Activated T-helper 1 cell treated with anti-CD3 and anti-CD28 coated beads, Interleukin-12 subunit alpha, Interleukin-12 subunit beta, Interleukin-2, Interleukin-4 antibody, amounts not matched to agents 30 ng/mL and 10 ng/mL and 1 ng/mL, durations not matched to agents 14 hours and 24 hours and 36 hours (primary cell): Measurements from ENCODE around the gene SLC25A53. TPM values are rescaled to one million over a fixed set of nuclear protein-coding genes. Genes with fewer than 3 reads are reported as not detected.
A peak's percentile ranks its signal among the peaks of the same experiment; 100 is the strongest.
"Not testable (repeated sequence)": the region's sequence is repeated elsewhere in the genome, so short reads cannot be mapped to it uniquely, and the experiment has no call there.

Experiments used
- DNase-seq: peaks from one replicate; pipeline ENCODE4 v3.0.0; 2021; ENCODE audit warnings: low spot score
- H3K27ac Mint-ChIP-seq: one replicate; pipeline ENCODE4 v1.8.0; 2021; ENCODE audit warnings: mild to moderate bottlenecking, mixed read lengths
- H3K27me3 Mint-ChIP-seq: one replicate; pipeline ENCODE4 v1.8.0; 2022; ENCODE audit warnings: mild to moderate bottlenecking, moderate library complexity, mixed read lengths; ENCODE audit not compliant: insufficient read depth
- H3K36me3 Mint-ChIP-seq: one replicate; pipeline ENCODE4 v1.8.0; 2021; ENCODE audit warnings: low read depth, mixed read lengths
- H3K4me1 Mint-ChIP-seq: one replicate; pipeline ENCODE4 v1.8.0; 2021; ENCODE audit warnings: low read depth, mixed read lengths
- H3K4me3 Mint-ChIP-seq: one replicate; pipeline ENCODE4 v1.8.0; 2021; ENCODE audit warnings: mild to moderate bottlenecking, moderate library complexity, mixed read lengths
- H3K9me3 Mint-ChIP-seq: one replicate; pipeline ENCODE4 v1.8.0; 2021; ENCODE audit warnings: mixed read lengths
- intact Hi-C: fragments of 100-400 bp; cut with micrococcal nuclease; formaldehyde crosslinking; loops from one replicate; pipeline ENCODE4 v1.15.1; 2024
- total RNA-seq: library from RNA; stranded (reverse); gene quantifications from 2 replicates; pipeline ENCODE4 v1.2.3, GENCODE V29; 2022

The SLC25A53 gene
- total RNA-seq, 1 donor from 2014 or later = 4.4 TPM

DNA sequence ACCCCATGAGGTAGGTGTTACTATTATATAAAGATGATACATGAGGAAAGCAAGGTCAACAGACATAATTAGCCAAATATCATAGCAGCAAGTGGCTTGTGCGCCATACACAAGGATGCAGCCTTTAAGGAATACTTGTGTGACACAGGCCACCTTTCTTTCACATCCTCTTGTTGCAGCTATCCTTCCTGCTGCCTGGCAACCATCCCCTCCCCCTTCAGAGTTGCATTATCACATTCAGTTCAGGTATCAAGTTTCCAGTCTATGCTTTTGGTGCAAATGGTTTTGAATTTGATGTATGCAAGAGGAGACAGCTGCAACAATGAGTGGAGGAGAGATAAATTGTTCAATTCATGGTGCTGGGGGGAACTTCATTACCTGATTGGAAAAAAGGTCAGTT, 38.0 kb downstream of the SLC25A53 start:
- Mint-ChIP-seq H3K9me3 (no peaks in the 10 kb centered on the region), H3K4me3 (no peak overlapping the region), H3K36me3 (no peaks in the 10 kb centered on the region), H3K4me1 (peaks cover 30% of the 10 kb centered on the region), H3K27ac (no peak overlapping the region), H3K27me3 (no peaks in the 10 kb centered on the region)
- intact Hi-C loops = no loop called here
- DNase-seq = no peak

DNA sequence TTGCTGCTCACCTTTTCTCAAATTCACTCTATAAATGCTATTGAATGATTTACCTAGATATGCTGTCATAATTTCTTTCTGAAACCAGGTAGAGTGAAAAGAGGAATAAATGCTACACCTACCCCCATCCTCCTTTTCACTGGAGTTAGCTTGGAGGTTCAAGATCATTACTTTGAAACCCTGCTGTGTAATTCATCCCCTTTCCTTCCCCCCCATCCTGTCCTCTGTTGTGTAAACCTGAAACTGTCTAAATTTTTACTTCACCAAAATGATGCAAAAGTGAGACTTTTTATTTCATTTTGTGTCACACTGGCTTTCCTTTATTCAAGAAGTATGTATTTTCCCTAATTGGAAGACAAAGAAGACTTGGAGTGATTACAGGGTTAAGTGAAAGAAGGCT, 39.0 kb downstream of the SLC25A53 start:
- H3K4me3 Mint-ChIP-seq = no peak overlapping the region
- intact Hi-C loops = no loop called here
- H3K9me3 Mint-ChIP-seq = no peaks in the 10 kb centered on the region
- H3K4me1 Mint-ChIP-seq = peaks cover 31% of the 10 kb centered on the region
- no peaks in the 10 kb centered on the region for H3K36me3 Mint-ChIP-seq
- no peak overlapping the region for H3K27ac Mint-ChIP-seq
- no peak for DNase-seq
- H3K27me3 Mint-ChIP-seq = peaks cover 8% of the 10 kb centered on the region

DNA sequence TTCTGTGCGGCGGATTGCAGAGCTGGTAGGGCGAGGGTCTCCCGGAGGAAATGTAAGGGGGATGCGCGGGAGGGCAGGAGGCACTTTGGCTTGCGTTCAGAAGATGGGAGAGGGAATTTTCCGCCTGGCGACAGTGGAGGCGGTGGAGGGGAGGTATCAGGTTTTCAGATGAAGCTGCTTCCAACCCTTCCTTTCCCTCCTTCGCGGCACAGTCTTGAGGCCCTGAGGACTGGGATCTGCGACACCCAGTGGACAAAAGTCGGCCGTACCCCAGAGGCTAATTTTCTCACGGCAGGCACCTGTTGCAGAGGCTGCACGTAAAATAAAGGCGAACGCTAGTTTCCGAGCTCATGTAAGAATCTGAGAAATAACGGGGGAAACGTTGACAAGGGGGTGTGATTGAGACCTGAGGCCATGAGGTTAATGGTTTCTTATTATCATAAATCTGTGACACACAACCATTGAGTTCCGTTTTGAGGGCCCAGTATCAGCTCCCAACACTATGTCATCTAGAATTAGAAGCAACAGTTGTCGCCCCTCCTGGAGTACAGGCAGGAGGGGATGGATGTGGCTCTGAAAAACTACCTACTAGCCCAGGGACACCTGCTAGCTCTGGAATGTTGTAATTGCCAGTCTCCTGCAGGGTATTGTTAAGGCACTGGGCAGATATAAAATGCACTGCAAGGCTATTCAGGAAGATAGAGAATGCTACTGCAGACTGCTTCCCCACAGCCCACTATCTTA, 43.4 kb downstream of the SLC25A53 start:
- Mint-ChIP-seq H3K27me3 (peaks cover 8% of the 10 kb centered on the region), H3K36me3 (no peaks in the 10 kb centered on the region), H3K4me3 (peak overlapping the region; percentile 83), H3K4me1 (peaks cover 19% of the 10 kb centered on the region), H3K9me3 (no peaks in the 10 kb centered on the region), H3K27ac (no peak overlapping the region)
- intact Hi-C loops = no loop called here
- DNase-seq = peak; percentile 12

DNA sequence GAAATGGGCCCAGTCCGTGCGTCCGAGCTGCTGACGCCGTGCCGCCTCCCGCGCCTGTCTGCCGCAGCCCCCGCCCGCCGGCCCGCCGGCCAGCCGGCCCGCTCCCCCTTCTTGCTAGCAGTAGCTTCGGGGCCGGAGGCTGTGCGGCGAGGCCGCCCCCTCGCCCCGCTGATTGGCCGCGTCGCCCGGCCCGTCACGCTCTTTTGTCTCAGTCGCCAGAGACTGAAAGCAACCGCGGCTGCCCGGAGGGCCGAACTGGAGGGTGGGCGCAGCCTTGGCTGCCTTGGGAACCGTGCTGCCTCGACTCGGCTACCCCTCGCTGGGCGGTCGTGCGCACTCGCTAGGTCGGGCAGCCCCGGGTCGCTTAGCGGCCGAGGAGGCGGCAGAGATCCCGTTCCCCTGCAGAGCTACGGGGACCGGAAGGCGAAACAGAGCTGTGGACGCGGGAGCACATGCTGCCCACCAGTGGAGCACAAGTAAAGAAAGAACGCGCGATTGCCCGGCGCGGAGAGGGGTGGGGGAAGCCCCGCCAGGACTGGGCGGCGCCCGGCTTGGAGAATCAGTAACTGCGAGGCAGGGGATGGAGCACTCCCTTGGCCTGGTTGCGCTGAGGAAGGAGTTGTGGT, 44.4 kb downstream of the SLC25A53 start, which contains the start of gene ZCCHC18:
ZCCHC18 (plus strand) TSS at position 198 of the 626 bp plus-strand sequence. CDS start 1,589 bp downstream, outside the sequence.
- no peaks in the 10 kb centered on the region for H3K36me3 Mint-ChIP-seq
- H3K27ac Mint-ChIP-seq = peak within 1 kb of the TSS; percentile 29
- intact Hi-C loops = loop anchor here (1.0 kb wide), 2 partner anchors 13 to 267 kb away; no protein-coding TSS in a partner anchor
- no peaks in the 10 kb centered on the region for H3K9me3 Mint-ChIP-seq
- peak within 1 kb of the TSS; percentile 83 for H3K4me3 Mint-ChIP-seq
- H3K4me1 Mint-ChIP-seq = peaks cover 10% of the 10 kb centered on the region
- DNase-seq = peak; percentile 5
- peaks cover 8% of the 10 kb centered on the region for H3K27me3 Mint-ChIP-seq

DNA sequence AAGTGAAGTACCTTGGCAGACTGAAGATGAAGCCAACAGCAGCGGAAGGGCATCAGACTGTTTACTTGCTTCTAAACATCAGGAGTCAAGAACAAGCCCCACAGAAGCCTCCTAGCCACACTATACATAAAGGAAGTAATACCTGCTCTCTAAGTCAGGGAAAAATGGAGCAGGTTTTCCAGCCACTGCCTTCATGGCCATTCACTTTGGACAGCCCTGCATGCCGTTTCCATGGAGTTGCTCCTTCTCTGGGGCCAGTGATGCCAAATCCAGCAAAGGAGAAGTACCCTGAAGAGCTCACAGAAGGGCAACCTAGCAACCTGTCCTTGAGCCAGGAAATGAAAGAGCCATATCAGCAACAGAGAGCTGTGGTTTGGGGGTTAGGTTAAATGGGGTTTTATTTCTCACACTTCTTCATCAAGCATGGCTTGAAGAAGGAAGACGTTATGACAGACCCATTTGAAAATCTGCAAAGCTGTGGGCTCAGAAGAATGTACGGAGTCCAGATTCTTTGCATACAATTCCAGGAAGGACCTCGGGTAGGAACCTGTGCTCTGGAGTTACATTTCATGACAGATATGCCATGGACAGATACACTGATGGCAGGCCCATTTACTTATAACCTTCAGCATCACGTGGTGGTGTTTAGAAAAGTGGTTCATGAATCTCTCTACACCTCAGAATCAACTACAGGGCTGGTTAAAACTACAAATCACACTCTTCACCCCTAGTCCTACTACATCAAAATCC, 46.1 kb downstream of the SLC25A53 start:
- H3K9me3 Mint-ChIP-seq, H3K4me1 Mint-ChIP-seq, intact Hi-C loops, H3K27ac Mint-ChIP-seq, DNase-seq, H3K4me3 Mint-ChIP-seq, H3K36me3 Mint-ChIP-seq: not testable (repeated sequence)
- peaks cover 13% of the 10 kb centered on the region for H3K27me3 Mint-ChIP-seq

DNA sequence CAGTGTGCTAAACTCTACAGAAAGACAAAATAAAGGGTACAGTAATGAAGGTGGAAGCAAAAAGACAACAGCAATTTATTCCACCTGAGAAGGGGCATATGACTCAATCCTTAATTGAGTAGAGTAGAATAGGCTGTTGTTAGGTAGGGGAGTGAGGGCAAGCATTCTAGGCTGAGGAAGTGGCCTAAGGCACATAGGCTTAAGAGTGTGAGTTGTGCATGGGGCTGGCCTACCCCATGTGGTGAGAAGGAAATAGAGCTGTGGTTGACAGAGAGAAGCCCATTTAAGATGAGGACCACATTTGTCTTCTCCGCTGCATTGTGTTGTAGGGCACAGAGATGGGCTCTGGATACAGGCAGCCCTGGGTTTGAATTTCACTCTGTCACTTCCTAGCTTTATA, 47.9 kb downstream of the SLC25A53 start:
- Mint-ChIP-seq H3K4me3 (no peak overlapping the region), H3K27ac (no peak overlapping the region), H3K4me1 (peaks cover 9% of the 10 kb centered on the region), H3K36me3 (no peaks in the 10 kb centered on the region), H3K9me3 (no peaks in the 10 kb centered on the region), H3K27me3 (peaks cover 13% of the 10 kb centered on the region)
- no peak for DNase-seq
- intact Hi-C loops = no loop called here

DNA sequence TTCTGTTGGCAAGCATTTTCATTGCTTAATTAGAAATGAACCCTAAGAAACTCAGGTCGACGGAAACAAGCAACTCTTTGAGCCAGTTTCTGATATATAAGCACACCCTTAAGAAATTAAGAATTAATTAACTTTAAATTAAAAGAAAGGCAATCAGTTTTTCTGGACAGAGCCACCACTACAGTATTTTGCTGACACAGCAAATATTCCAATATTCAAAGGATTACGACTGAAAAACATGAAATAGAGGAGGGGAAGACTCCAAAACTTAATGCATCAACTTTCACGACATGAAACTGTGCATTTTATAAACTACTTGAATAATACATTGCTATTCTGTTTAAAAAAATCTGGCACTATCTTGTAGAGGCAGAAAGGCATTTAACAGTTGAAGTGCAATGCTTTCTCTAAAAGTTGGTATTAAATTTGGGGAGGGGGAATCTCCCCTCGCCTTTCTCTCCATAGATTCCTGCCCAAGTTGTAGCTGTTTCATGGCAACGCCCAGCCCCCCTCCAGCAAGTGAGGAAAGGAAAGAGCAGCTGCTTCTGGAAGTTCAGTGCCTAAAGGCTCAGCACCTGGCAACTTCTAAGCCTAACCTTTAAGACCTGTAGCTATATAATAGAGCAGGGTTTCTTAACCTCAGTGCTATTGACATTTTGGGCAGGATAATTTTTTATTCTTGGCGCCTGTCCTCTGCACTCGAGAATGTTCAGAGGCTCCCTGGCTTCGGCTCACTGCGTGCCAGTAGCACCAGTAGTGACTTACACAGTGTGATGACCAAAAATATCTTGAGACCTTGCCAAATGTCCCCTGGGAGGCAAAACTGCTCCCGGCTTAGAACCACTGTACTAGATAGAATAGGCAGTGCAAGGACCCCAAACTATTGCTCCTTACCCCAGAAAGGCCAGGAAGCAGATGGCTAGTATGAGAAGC, 51.2 kb downstream of the SLC25A53 start:
- no peaks in the 10 kb centered on the region for H3K9me3 Mint-ChIP-seq

DNA sequence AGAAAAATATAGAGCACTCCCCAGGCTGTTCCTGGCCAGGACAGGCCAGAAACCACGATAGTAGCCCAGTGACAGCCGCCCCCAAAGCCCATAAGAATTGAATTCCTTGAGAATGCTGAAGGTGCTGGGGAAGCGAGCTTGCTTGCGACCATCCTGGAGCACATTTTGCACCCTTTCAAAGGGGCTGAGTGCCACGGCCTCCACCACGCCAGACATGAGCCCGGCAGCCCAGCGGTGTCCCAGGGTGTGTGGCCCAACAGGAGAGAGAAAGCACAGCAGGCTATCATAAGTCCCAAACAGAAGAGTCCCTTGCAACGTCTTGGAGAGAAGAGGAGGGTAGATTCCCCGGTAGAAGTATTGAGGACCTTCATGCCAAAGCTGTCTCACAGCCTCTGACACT, 52.1 kb downstream of the SLC25A53 start:
- H3K27ac Mint-ChIP-seq = no peak overlapping the region
- intact Hi-C loops = no loop called here
- no peak overlapping the region for H3K4me3 Mint-ChIP-seq
- H3K4me1 Mint-ChIP-seq = no peaks in the 10 kb centered on the region
- peaks cover 7% of the 10 kb centered on the region for H3K27me3 Mint-ChIP-seq
- no peak for DNase-seq
- no peaks in the 10 kb centered on the region for H3K36me3 Mint-ChIP-seq
- H3K9me3 Mint-ChIP-seq = no peaks in the 10 kb centered on the region

More for the DNA sequence above, 51.2 kb downstream of the SLC25A53 start:
- no peak for DNase-seq
- Mint-ChIP-seq H3K27me3 (peaks cover 6% of the 10 kb centered on the region), H3K36me3 (no peaks in the 10 kb centered on the region), H3K27ac (no peak overlapping the region), H3K4me3 (no peak overlapping the region), H3K4me1 (no peaks in the 10 kb centered on the region)
- intact Hi-C loops = no loop called here

DNA sequence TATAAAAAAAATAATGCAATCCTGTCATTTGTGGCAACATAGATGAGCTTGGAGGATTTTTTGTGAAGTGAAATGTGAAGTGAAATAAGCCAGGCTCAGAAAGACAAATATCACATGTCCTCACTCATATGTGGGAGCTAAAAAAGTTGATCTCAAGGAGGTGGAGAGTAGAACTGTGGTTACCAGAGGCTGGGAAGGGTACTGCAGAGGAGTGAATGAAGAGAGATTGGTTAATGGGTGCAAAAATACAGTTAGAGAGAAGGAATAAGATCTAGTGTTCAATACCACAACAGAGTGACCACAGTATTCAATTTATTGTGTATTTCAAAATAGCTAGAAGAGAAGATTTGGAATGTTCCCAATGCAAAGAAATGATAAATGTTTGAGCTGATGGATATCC, 57.9 kb downstream of the SLC25A53 start:
- Mint-ChIP-seq H3K27ac (no peak overlapping the region), H3K4me1 (no peaks in the 10 kb centered on the region), H3K9me3 (no peaks in the 10 kb centered on the region), H3K4me3 (no peak overlapping the region), H3K27me3 (peaks cover 16% of the 10 kb centered on the region), H3K36me3 (no peaks in the 10 kb centered on the region)
- no peak for DNase-seq
- intact Hi-C loops = loop anchor here (1.0 kb wide), 2 partner anchors 13 to 37 kb away; partner anchors contain the start of gene ZCCHC18

DNA sequence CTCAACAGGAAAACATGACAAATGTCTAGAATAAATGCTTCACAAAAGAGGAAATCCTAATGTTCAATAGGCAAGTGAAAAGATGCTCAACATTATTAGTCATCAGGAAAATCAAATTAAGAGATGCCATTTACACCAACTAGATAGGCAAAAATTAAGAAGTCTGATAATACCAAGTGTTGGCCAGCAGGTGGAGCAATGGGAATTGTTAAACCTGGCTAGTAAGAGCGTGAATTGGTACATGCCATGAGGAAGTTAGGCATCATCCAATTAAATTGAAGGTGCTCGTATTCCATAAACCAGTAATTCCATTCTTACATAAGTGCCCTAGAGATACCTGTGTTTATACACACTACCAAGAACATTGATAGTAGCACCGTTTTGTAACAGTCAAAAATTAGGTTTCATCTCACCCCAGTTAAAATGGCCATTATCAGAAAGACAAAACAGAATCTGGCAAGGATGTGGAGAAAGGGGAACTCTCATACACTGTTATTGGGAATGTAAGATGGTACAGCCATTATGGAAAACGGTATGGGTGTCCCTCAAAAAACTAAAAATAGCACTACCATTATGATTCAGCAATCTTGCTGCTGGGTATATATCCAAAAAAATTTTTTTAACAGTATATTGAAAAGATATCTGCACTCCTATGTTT, 58.5 kb downstream of the SLC25A53 start:
- no peaks in the 10 kb centered on the region for H3K4me1 Mint-ChIP-seq
- H3K27ac Mint-ChIP-seq = no peak overlapping the region
- H3K9me3 Mint-ChIP-seq = no peaks in the 10 kb centered on the region
- no peaks in the 10 kb centered on the region for H3K36me3 Mint-ChIP-seq
- H3K4me3 Mint-ChIP-seq = no peak overlapping the region
- peak; percentile 16 for DNase-seq
- intact Hi-C loops = loop anchor here (1.0 kb wide), 1 partner anchor 38 kb away; no protein-coding TSS in a partner anchor
- peaks cover 16% of the 10 kb centered on the region for H3K27me3 Mint-ChIP-seq

DNA sequence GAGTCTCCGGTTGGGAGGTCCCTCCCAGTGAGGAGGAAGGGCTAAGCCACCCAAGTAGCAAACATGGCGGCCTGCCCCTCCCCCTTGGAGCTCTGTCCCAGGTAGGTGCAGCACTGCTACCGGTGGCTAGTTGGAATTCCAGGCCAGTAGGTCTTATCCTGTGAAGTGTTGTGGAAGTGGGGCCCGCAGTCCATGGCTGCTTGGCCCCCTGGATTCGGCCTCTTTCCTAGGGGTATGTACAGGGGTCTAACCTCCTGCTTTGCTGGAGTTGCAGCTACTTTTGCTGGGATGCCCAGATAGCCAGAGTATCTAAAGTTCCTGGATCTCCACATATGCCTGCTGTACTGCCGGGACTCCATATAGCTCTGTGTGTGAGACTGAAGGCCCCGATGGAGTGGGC, 70.9 kb downstream of the SLC25A53 start:
- H3K9me3 Mint-ChIP-seq = no peaks in the 10 kb centered on the region
- H3K27ac Mint-ChIP-seq = no peak overlapping the region
- DNase-seq = no peak
- H3K4me3 Mint-ChIP-seq = no peak overlapping the region
- H3K27me3 Mint-ChIP-seq = peaks cover 3% of the 10 kb centered on the region
- no peaks in the 10 kb centered on the region for H3K36me3 Mint-ChIP-seq
- intact Hi-C loops = no loop called here
- no peaks in the 10 kb centered on the region for H3K4me1 Mint-ChIP-seq

DNA sequence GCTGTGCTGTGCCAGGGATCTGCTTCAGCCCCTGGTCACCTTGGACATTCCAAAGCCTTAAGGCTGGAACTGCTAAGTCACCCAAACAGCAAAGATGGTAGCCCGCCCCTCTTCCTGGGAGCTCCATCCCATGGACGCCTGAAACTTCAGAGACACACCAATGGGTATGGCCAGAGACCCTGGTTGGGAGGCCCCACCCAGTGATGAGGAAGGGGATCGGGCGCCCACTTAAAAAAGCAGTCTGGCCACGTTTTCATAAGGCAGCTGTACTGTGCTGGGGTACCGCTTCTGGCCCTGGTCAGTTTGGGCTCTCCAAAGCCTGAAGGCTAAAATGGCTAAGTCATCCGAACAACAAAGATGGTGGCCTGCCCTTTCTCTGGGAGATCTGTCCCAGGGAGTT, 71.3 kb downstream of the SLC25A53 start:
- H3K4me3 Mint-ChIP-seq = no peak overlapping the region
- no peak for DNase-seq
- H3K27ac Mint-ChIP-seq = no peak overlapping the region
- no peaks in the 10 kb centered on the region for H3K36me3 Mint-ChIP-seq
- H3K4me1 Mint-ChIP-seq = no peaks in the 10 kb centered on the region
- intact Hi-C loops = no loop called here
- no peaks in the 10 kb centered on the region for H3K9me3 Mint-ChIP-seq
- peaks cover 3% of the 10 kb centered on the region for H3K27me3 Mint-ChIP-seq
